ENCODE measurements around the gene NPAS4.

- TF ChIP-seq CTCF (IDR thresholded peaks at IDR 0.05; ENCODE audit: low read depth, low read length) (no peak), EZH2phosphoT487 (IDR thresholded peaks at IDR 0.05; ENCODE audit: low read depth) (no peak)
Observed at GRCh38 chr11:66415423-66415822, 5.4 kb upstream of the NPAS4 start.

Measured in OCI-LY3 (cell line).